A673 (cell line): Measurements from ENCODE around the gene VPS13C.

Source experiments
- CTCF ChIP-seq: fragments of 300-800, 200-600 bp; sonication (generic); conservative IDR thresholded peaks from 2 replicates; pipeline ENCODE4 v1.5.1; 2017; ENCODE audit warnings: low read depth, mild to moderate bottlenecking, antibody characterized with exemption, low read length, moderate library complexity, mixed read lengths
- EZH2 ChIP-seq: fragments of 200-600 bp; sonication (generic); IDR thresholded peaks from 2 replicates; pipeline ENCODE4 v1.6.1; 2017; ENCODE audit warnings: borderline replicate concordance, low read depth, mild to moderate bottlenecking, mixed read lengths, antibody characterized with exemption, low read length; ENCODE audit not compliant: poor library complexity, severe bottlenecking

- TF ChIP-seq CTCF (no peak), EZH2 (no peak)
Measured at GRCh38 chr15:61935493-61935892, 124.8 kb downstream of the VPS13C start.
